GM19324 (cell line): ENCODE results near the gene TUT7.

ENCODE experiments used
- ATAC-seq: cut with Tn5 transposase; IDR thresholded peaks from one replicate; pipeline ENCODE4 v1.9.1; 2021; ENCODE audit warnings: mild to moderate bottlenecking, moderate library complexity; ENCODE audit not compliant: unreplicated experiment, low FRiP score

The TUT7 gene

GRCh38 chr9:86259557-86259956, 94.7 kb downstream of the TUT7 start, which contains the start of gene C9orf153:
C9orf153 (minus strand) TSS chr9:86259657; CDS start chr9:86229603, 30,054 bp downstream.
- no peak for ATAC-seq

GRCh38 chr9:86257391-86257790, 96.8 kb downstream of the TUT7 start:
- no peak for ATAC-seq

- ATAC-seq = no peak
Observed at GRCh38 chr9:86256653-86257052, 97.6 kb downstream of the TUT7 start.

- ATAC-seq = no peak
Observed at GRCh38 chr9:86253577-86253976, 100.6 kb downstream of the TUT7 start.

GRCh38 chr9:86252870-86253269, 101.3 kb downstream of the TUT7 start:
- no peak for ATAC-seq

GRCh38 chr9:86250123-86250522, 104.1 kb downstream of the TUT7 start:
- no peak for ATAC-seq

- ATAC-seq = no peak
Observed at GRCh38 chr9:86248746-86249145, 105.5 kb downstream of the TUT7 start.

GRCh38 chr9:86246752-86247161, 107.5 kb downstream of the TUT7 start:
- peak; percentile 51 for ATAC-seq

- ATAC-seq = no peak
Observed at GRCh38 chr9:86242071-86242470, 112.1 kb downstream of the TUT7 start.

GRCh38 chr9:86241216-86241615, 113.0 kb downstream of the TUT7 start:
- ATAC-seq = no peak

- no peak for ATAC-seq
Observed at GRCh38 chr9:86238861-86239770, 115.1 kb downstream of the TUT7 start.
